Astrocyte (in vitro differentiated cells and primary cell): ENCODE measurements around the gene CLTRN. TPM values are rescaled to one million over a fixed set of nuclear protein-coding genes. Genes with fewer than 3 reads are reported as not detected.

Experiments
- DNase-seq: peaks from one replicate; pipeline ENCODE4 v3.0.0-alpha.2; 2010; ENCODE audit warnings: low read depth
- FAIRE-seq: peaks from 2 replicates; lab custom pipeline; 2011; peaks lifted over from hg19 to GRCh38; lab: Jason Lieb, UNC
- H2AFZ ChIP-seq: 2 replicates; pipeline ENCODE4 v1.6.0; 2012; ENCODE audit warnings: low read depth, low read length, inconsistent platforms
- H3K27ac ChIP-seq: 2 replicates; pipeline ENCODE4 v1.5.1; 2011; ENCODE audit warnings: low read depth, low read length, inconsistent platforms
- H3K27me3 ChIP-seq: 2 replicates; pipeline ENCODE4 v1.6.0; 2011; ENCODE audit warnings: low read length, inconsistent platforms; ENCODE audit not compliant: insufficient read depth
- H3K36me3 ChIP-seq: 2 replicates; pipeline ENCODE4 v1.5.1; 2011; ENCODE audit warnings: low read length, inconsistent platforms; ENCODE audit not compliant: insufficient read depth
- H3K4me1 ChIP-seq: 2 replicates; pipeline ENCODE4 v1.5.1; 2011; ENCODE audit warnings: low read length, inconsistent platforms; ENCODE audit not compliant: insufficient read depth
- H3K4me2 ChIP-seq: 2 replicates; pipeline ENCODE4 v1.6.0; 2012; ENCODE audit warnings: low read length, inconsistent platforms
- H3K4me3 ChIP-seq: 2 replicates; pipeline ENCODE4 v1.5.1; 2011; ENCODE audit warnings: low read depth, mild to moderate bottlenecking, low read length, inconsistent platforms; ENCODE audit not compliant: insufficient read depth
- H3K79me2 ChIP-seq: 2 replicates; pipeline ENCODE4 v1.6.0; 2012; ENCODE audit warnings: mild to moderate bottlenecking, low read length, inconsistent platforms; ENCODE audit not compliant: insufficient read depth
- H3K9ac ChIP-seq: 2 replicates; pipeline ENCODE4 v1.6.0; 2012; ENCODE audit warnings: mild to moderate bottlenecking, low read length, inconsistent platforms
- H3K9me3 ChIP-seq: 2 replicates; pipeline ENCODE4 v1.5.1; 2012; ENCODE audit warnings: low read depth, mild to moderate bottlenecking, low read length, inconsistent platforms; ENCODE audit not compliant: insufficient read depth
- H4K20me1 ChIP-seq: 2 replicates; pipeline ENCODE4 v1.6.0; 2012; ENCODE audit warnings: low read length, inconsistent platforms; ENCODE audit not compliant: insufficient read depth
- H3K27ac Mint-ChIP-seq: one replicate; pipeline ENCODE4 v1.8.0; 2021; ENCODE audit warnings: mild to moderate bottlenecking, mixed read lengths; ENCODE audit not compliant: unreplicated experiment
- H3K27me3 Mint-ChIP-seq: one replicate; pipeline ENCODE4 v1.8.0; 2021; ENCODE audit warnings: low read depth, mixed read lengths; ENCODE audit not compliant: unreplicated experiment
- H3K36me3 Mint-ChIP-seq: one replicate; pipeline ENCODE4 v1.8.0; 2021; ENCODE audit warnings: low read depth, mixed read lengths; ENCODE audit not compliant: unreplicated experiment
- H3K4me1 Mint-ChIP-seq: one replicate; pipeline ENCODE4 v1.8.0; 2021; ENCODE audit warnings: low read depth, mixed read lengths; ENCODE audit not compliant: unreplicated experiment
- H3K4me3 Mint-ChIP-seq: one replicate; pipeline ENCODE4 v1.8.0; 2021; ENCODE audit warnings: mild to moderate bottlenecking, moderate library complexity, mixed read lengths; ENCODE audit not compliant: unreplicated experiment
- H3K9me3 Mint-ChIP-seq: one replicate; pipeline ENCODE4 v1.8.0; 2021; ENCODE audit warnings: mild to moderate bottlenecking, mixed read lengths; ENCODE audit not compliant: unreplicated experiment
- CTCF ChIP-seq: IDR thresholded peaks from 2 replicates; pipeline ENCODE4 v1.5.1; 2011; ENCODE audit warnings: low read depth, mild to moderate bottlenecking, inconsistent platforms, low read length, moderate library complexity; ENCODE audit not compliant: insufficient read depth
- EZH2 ChIP-seq: IDR thresholded peaks from 2 replicates; pipeline ENCODE4 v1.6.1; 2012; ENCODE audit warnings: mild to moderate bottlenecking, low read length, inconsistent platforms; ENCODE audit not compliant: insufficient read depth
- total RNA-seq: library from RNA; stranded (reverse); gene quantifications from 2 replicates; pipeline ENCODE4 v1.2.1, GENCODE V29; 2021

CLTRN gene
- total RNA-seq, 1 donor from 2014 or later = 1.2 TPM

- no peak overlapping the region for H2AFZ ChIP-seq
- H4K20me1 ChIP-seq = no peaks in the 10 kb centered on the region
- H3K4me1 Mint-ChIP-seq = no peaks in the 10 kb centered on the region
- no peaks in the 10 kb centered on the region for H3K4me1 ChIP-seq
- H3K4me3 Mint-ChIP-seq = no peak overlapping the region
- H3K36me3 ChIP-seq = no peaks in the 10 kb centered on the region
- H3K79me2 ChIP-seq = no peaks in the 10 kb centered on the region
- TF ChIP-seq CTCF = no peak
- no peak overlapping the region for H3K4me2 ChIP-seq
- H3K4me3 ChIP-seq = no peak overlapping the region
- no peaks in the 10 kb centered on the region for H3K9me3 ChIP-seq
- no peaks in the 10 kb centered on the region for H3K27me3 Mint-ChIP-seq
- no peaks in the 10 kb centered on the region for H3K27me3 ChIP-seq
- H3K27ac Mint-ChIP-seq = no peak overlapping the region
- H3K36me3 Mint-ChIP-seq = no peaks in the 10 kb centered on the region
- DNase-seq (no peak), FAIRE-seq (no peak)
- H3K27ac ChIP-seq = no peak overlapping the region
- no peak overlapping the region for H3K9ac ChIP-seq
- no peaks in the 10 kb centered on the region for H3K9me3 Mint-ChIP-seq
Measured at GRCh38 chrX:15607067-15607466, 57.5 kb downstream of the CLTRN start.

GRCh38 chrX:15606136-15606535 lies 58.5 kb downstream of the CLTRN start:
- H3K27me3 ChIP-seq = no peaks in the 10 kb centered on the region
- no peak overlapping the region for H3K27ac ChIP-seq
- H2AFZ ChIP-seq = no peak overlapping the region
- no peak overlapping the region for H3K9ac ChIP-seq
- Mint-ChIP-seq H3K27me3 (no peaks in the 10 kb centered on the region), H3K4me1 (no peaks in the 10 kb centered on the region), H3K9me3 (no peaks in the 10 kb centered on the region), H3K4me3 (no peak overlapping the region), H3K36me3 (no peaks in the 10 kb centered on the region), H3K27ac (no peak overlapping the region)
- H3K36me3 ChIP-seq = no peaks in the 10 kb centered on the region
- TF ChIP-seq EZH2 (no peak), CTCF (no peak)
- no peaks in the 10 kb centered on the region for H3K4me1 ChIP-seq
- H3K79me2 ChIP-seq = no peaks in the 10 kb centered on the region
- DNase-seq (no peak), FAIRE-seq (no peak)
- H3K9me3 ChIP-seq = no peaks in the 10 kb centered on the region
- H3K4me3 ChIP-seq = no peak overlapping the region
- no peak overlapping the region for H3K4me2 ChIP-seq
- H4K20me1 ChIP-seq = no peaks in the 10 kb centered on the region

GRCh38 chrX:15605226-15605625 lies 59.4 kb downstream of the CLTRN start:
- no peak overlapping the region for H2AFZ ChIP-seq
- H3K36me3 ChIP-seq = no peaks in the 10 kb centered on the region
- FAIRE-seq = no peak
- Mint-ChIP-seq H3K27ac (no peak overlapping the region), H3K4me3 (no peak overlapping the region), H3K36me3 (no peaks in the 10 kb centered on the region), H3K9me3 (no peaks in the 10 kb centered on the region), H3K4me1 (no peaks in the 10 kb centered on the region), H3K27me3 (no peaks in the 10 kb centered on the region)
- no peak overlapping the region for H3K4me3 ChIP-seq
- no peak overlapping the region for H3K27ac ChIP-seq
- H3K27me3 ChIP-seq = no peaks in the 10 kb centered on the region
- no peak for TF ChIP-seq EZH2
- DNase-seq = no peak
- H3K9ac ChIP-seq = no peak overlapping the region
- H3K4me1 ChIP-seq = no peaks in the 10 kb centered on the region
- no peak overlapping the region for H3K4me2 ChIP-seq
- no peaks in the 10 kb centered on the region for H4K20me1 ChIP-seq
- H3K9me3 ChIP-seq = no peaks in the 10 kb centered on the region
- H3K79me2 ChIP-seq = no peaks in the 10 kb centered on the region
